Right lobe of liver (tissue), 6 donors: ENCODE data around the gene MNX1. TPM values are rescaled to one million over a fixed set of nuclear protein-coding genes. Genes with fewer than 3 reads are reported as not detected.

Experiments used
- ATAC-seq, 4 donors: fragments of 200-7000 bp; cut with Tn5 transposase; one replicate each; pipeline ENCODE4 v1.9.1; 2020; ENCODE audit warnings: mild to moderate bottlenecking in 4 of 4, moderate library complexity in 4 of 4
- DNase-seq, 3 donors: peaks; one replicate each; pipeline ENCODE4 v3.0.0-alpha.2; 2020
- H3K27ac ChIP-seq, 3 donors: fragments of 200-600 bp; one replicate each; pipeline ENCODE4 v1.8.0; 2022
- H3K27me3 ChIP-seq, 2 donors: fragments of 200-600 bp; one replicate each; pipeline ENCODE4 v1.8.0; 2022
- H3K36me3 ChIP-seq, 4 donors: fragments of 200-600 bp; sonication (generic) in 1 of 4; one replicate each; pipeline versions ENCODE4 v1.5.1 to v1.8.0; 2017 to 2022; ENCODE audit warnings: control low read depth in 1 of 4
- H3K4me1 ChIP-seq, 4 donors: fragments of 200-600 bp; sonication (generic) in 1 of 4; one replicate each; pipeline versions ENCODE4 v1.5.1 to v1.8.0; 2017 to 2022; ENCODE audit warnings: control low read depth in 1 of 4
- H3K4me3 ChIP-seq, 3 donors: fragments of 200-600 bp; one replicate each; pipeline ENCODE4 v1.8.0; 2022
- H3K9me3 ChIP-seq, 4 donors: fragments of 200-600 bp; sonication (generic) in 1 of 4; one replicate each; pipeline versions ENCODE4 v1.5.1 to v1.8.0; 2017 to 2022; ENCODE audit warnings: control low read depth in 1 of 4
- POLR2A ChIP-seq: fragments of 450-650 bp; IDR thresholded peaks from one replicate; pipeline ENCODE4 v1.6.1; 2017; ENCODE audit warnings: antibody characterized with exemption, mild to moderate bottlenecking
- WGBS: methylation state at CpG from one replicate; pipeline ENCODE4 v1.1.6; 2018; ENCODE audit warnings: low coverage, low lambda C conversion rate; ENCODE audit not compliant: insufficient coverage; ENCODE audit errors: missing lambda C conversion rate; 5-methylcytosine and 5-hydroxymethylcytosine counted together
- intact Hi-C, 2 donors: fragments of 100-400 bp; cut with DNase I; formaldehyde crosslinking; loops; one replicate each; pipeline versions ENCODE4 v1.11.2 to v1.14.1; 2022
- total RNA-seq, 6 experiments: library from RNA; depleted of rRNA in 2 of 6; stranded (reverse); fragments of >200 nt in 2 of 6; fragmentation: NEBNext Ultra II Directional in 3 of 6; extraction: Animal tissue kit (Norgen Biotek cat#: 25700) in 3 of 6; gene quantifications; one replicate each; pipeline versions ENCODE4 v1.1.0 to v1.2.4, GENCODE V29; 2016 to 2023
- TF ChIP-seq, protein P1 (sequence below), 4 donors: fragments of 200-600 bp in 3 of 4; fragments of 450-650 bp in 1 of 4; IDR thresholded peaks; one replicate each; pipeline versions ENCODE4 v1.5.1 to v1.8.0; 2016 to 2022; ENCODE audit warnings: antibody characterized with exemption in 4 of 4, mild to moderate bottlenecking in 2 of 4
- donor health status: DM: no; HTN: yes; CAD: no.
- donor health status: DM: no; HTN: no; CAD: no.
- donor health status: DM: no; HTN: no; CAD: no.
- donor health status: DM: no; HTN: yes; CAD: no.
- donor health status: DM: no; HTN: yes; CAD: no.

Gene MNX1
- total RNA-seq, 6 experiments from 2014 or later, result not detected

DNA sequence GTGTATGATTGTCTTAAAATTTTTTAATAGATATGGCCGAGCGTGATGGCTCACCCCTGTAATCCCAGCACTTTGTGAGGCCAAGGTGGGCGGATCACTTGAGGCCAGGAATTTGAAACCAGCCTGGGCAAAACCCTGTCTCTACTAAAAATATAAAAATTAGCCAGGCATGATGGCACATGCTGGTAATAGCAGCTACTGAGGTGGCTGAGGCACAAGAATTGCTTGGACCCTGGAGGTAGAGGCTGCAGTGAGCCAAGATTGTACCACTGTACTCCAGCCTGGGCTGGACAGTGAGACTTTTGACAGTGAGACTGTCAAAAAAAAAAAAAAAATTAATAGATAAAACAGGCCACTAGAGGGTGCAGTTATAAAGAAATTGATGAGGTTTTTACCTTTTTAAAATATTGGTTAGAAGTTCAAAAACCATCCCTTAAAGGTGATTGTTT is 40.5 kb downstream of the MNX1 start:
- ATAC-seq (peak in 3 of 4 donors; percentile 43 to 59 (median 59)), DNase-seq (no peak)
- H3K4me1 ChIP-seq, result no peaks in the 10 kb centered on the region
- no peak for TF ChIP-seq POLR2A
- TF ChIP-seq, protein P1, sequence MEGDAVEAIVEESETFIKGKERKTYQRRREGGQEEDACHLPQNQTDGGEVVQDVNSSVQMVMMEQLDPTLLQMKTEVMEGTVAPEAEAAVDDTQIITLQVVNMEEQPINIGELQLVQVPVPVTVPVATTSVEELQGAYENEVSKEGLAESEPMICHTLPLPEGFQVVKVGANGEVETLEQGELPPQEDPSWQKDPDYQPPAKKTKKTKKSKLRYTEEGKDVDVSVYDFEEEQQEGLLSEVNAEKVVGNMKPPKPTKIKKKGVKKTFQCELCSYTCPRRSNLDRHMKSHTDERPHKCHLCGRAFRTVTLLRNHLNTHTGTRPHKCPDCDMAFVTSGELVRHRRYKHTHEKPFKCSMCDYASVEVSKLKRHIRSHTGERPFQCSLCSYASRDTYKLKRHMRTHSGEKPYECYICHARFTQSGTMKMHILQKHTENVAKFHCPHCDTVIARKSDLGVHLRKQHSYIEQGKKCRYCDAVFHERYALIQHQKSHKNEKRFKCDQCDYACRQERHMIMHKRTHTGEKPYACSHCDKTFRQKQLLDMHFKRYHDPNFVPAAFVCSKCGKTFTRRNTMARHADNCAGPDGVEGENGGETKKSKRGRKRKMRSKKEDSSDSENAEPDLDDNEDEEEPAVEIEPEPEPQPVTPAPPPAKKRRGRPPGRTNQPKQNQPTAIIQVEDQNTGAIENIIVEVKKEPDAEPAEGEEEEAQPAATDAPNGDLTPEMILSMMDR (IDR thresholded peaks at IDR 0.05), result peak; percentile 23 to 43 (median 38)
- no peak overlapping the region for H3K27ac ChIP-seq
- no peaks in the 10 kb centered on the region for H3K27me3 ChIP-seq
- intact Hi-C loops, result loop anchor here in 1 of 2 donors (10.0 kb wide), 1 partner anchor 305 kb away; no protein-coding TSS in a partner anchor
- no peak overlapping the region for H3K4me3 ChIP-seq
- no peaks in the 10 kb centered on the region for H3K9me3 ChIP-seq
- WGBS, result 75% methylated on average over 3 of the region's 3 CpGs
- H3K36me3 ChIP-seq, result peaks cover 0 to 31% (median 11%) of the 10 kb centered on the region in 4 donors

DNA sequence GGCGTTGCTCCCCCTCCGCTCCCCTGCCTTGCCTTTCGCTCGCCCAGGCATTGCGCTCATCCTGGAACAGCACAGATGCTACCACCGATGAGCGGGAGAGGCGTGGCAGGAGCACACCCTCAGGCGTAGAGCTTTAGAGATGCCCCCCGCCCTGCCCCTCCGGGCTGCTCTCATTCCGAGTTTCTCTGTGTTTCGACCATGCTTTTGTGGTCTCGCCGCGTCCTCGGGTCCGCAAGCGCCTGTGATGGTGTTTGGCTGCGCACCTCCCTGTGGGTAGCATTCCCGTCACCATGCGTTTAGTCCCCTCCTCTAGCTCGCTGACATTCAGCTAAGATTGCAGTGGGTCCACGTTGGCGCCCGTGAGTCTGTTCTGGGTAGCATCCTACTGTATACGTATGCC is 42.3 kb downstream of the MNX1 start:
- TF ChIP-seq, protein P1 (IDR thresholded peaks at IDR 0.05), result no peak
- TF ChIP-seq POLR2A, result no peak
- peaks cover 0 to 50% (median 17%) of the 10 kb centered on the region in 4 donors for H3K36me3 ChIP-seq
- WGBS, result 100% methylated on average over 7 of the region's 27 CpGs
- ATAC-seq (no peak), DNase-seq (no peak)
- no peaks in the 10 kb centered on the region for H3K27me3 ChIP-seq
- intact Hi-C loops, result no loop called here
- no peaks in the 10 kb centered on the region for H3K9me3 ChIP-seq
- no peak overlapping the region for H3K27ac ChIP-seq
- no peak overlapping the region for H3K4me3 ChIP-seq
- H3K4me1 ChIP-seq, result no peaks in the 10 kb centered on the region

- 89% methylated on average over 5 of the region's 8 CpGs for WGBS
- DNase-seq (no peak), ATAC-seq (no peak)
- TF ChIP-seq, protein P1 (IDR thresholded peaks at IDR 0.05), result no peak
- no peak for TF ChIP-seq POLR2A
- H3K4me1 ChIP-seq, result no peaks in the 10 kb centered on the region
- H3K27me3 ChIP-seq, result no peaks in the 10 kb centered on the region
- H3K4me3 ChIP-seq, result no peak overlapping the region
- no peaks in the 10 kb centered on the region for H3K9me3 ChIP-seq
- intact Hi-C loops, result no loop called here
- no peak overlapping the region for H3K27ac ChIP-seq
- peaks cover 0 to 68% (median 19%) of the 10 kb centered on the region in 4 donors for H3K36me3 ChIP-seq
Measured at GRCh38 chr7:156966387-156966786, 44.1 kb downstream of the MNX1 start.

GRCh38 chr7:156964971-156965370 is 45.5 kb downstream of the MNX1 start:
- peaks cover 4 to 76% (median 20%) of the 10 kb centered on the region in 4 donors for H3K36me3 ChIP-seq
- intact Hi-C loops, result no loop called here
- H3K27ac ChIP-seq, result no peak overlapping the region
- no peak for ATAC-seq
- H3K9me3 ChIP-seq, result no peaks in the 10 kb centered on the region
- H3K27me3 ChIP-seq, result no peaks in the 10 kb centered on the region
- H3K4me1 ChIP-seq, result no peaks in the 10 kb centered on the region
- no peak for DNase-seq
- H3K4me3 ChIP-seq, result no peak overlapping the region
- WGBS, result 96% methylated on average over 2 of the region's 11 CpGs
- TF ChIP-seq POLR2A, result no peak
- TF ChIP-seq, protein P1 (IDR thresholded peaks at IDR 0.05), result no peak

GRCh38 chr7:156963472-156963871 is 47.0 kb downstream of the MNX1 start:
- DNase-seq (no peak), ATAC-seq (no peak)
- Histone ChIP-seq H3K4me1 (no peaks in the 10 kb centered on the region), H3K4me3 (no peak overlapping the region), H3K9me3 (no peaks in the 10 kb centered on the region), H3K36me3 (peaks cover 5 to 81% (median 21%) of the 10 kb centered on the region in 4 donors), H3K27ac (no peak overlapping the region), H3K27me3 (no peaks in the 10 kb centered on the region)
- TF ChIP-seq POLR2A, result no peak
- TF ChIP-seq, protein P1 (IDR thresholded peaks at IDR 0.05), result no peak
- 64% methylated on average over 5 of the region's 12 CpGs for WGBS
- intact Hi-C loops, result no loop called here
